Measurements from ENCODE around the gene ISM2. TPM values are rescaled to one million over a fixed set of nuclear protein-coding genes. Genes with fewer than 3 reads are reported as not detected.

The ISM2 gene
- polyA plus RNA-seq, 1 of the 3 experiments (the other 2 are of a cell fraction) = 0.20 TPM

GRCh38 chr14:77426396-77426795, 72.2 kb downstream of the ISM2 start:
- H3K9me3 ChIP-seq = no peaks in the 10 kb centered on the region
- no peak overlapping the region for H2AFZ ChIP-seq (ENCODE audit: low read depth)
- H3K4me3 ChIP-seq (ENCODE audit: low read depth in 2 of 2, low read length in 1 of 2) = no peak overlapping the region
- WGBS (ENCODE audit: low lambda C conversion rate) = 96% methylated on average over 3 of the region's 3 CpGs
- no peaks in the 10 kb centered on the region for H3K4me1 ChIP-seq (ENCODE audit: control insufficient read depth in 1 of 2, insufficient read depth in 2 of 2, low read depth in 1 of 2, low read length in 1 of 2)
- POLR2A ChIA-PET = interaction anchor here (1.2 kb wide), 1 partner anchor 12 kb away, joined by 3 read pairs; no protein-coding TSS in a partner anchor
- CTCF ChIA-PET = interaction anchor here (1.5 kb wide), 1 partner anchor 31 kb away, joined by 3 read pairs; the partner anchor contains the start of gene VIPAS39
- H3K79me2 ChIP-seq (ENCODE audit: insufficient read depth) = no peaks in the 10 kb centered on the region
- no peak overlapping the region for H3K27ac ChIP-seq (ENCODE audit: low read depth in 2 of 2, low read length in 1 of 2)
- H4K20me1 ChIP-seq (ENCODE audit: insufficient read depth) = no peaks in the 10 kb centered on the region
- TF ChIP-seq TEAD4 (IDR thresholded peaks at IDR 0.05; ENCODE audit: borderline replicate concordance, insufficient read depth) = no peak
- no peak for TF ChIP-seq GATA2 (CRISPR knock-in tag; IDR thresholded peaks at IDR 0.05)
- no peak for TF ChIP-seq USF2 (IDR thresholded peaks at IDR 0.05; ENCODE audit: borderline replicate concordance, low read depth, low read length)
- no peak for TF ChIP-seq EZH2phosphoT487 (IDR thresholded peaks at IDR 0.05; ENCODE audit: borderline replicate concordance, low read depth)
- no peak for TF ChIP-seq FOXJ3 (CRISPR knock-in tag; IDR thresholded peaks at IDR 0.05)
- no peak for TF ChIP-seq TCF12 (IDR thresholded peaks at IDR 0.05)
- TF ChIP-seq TAF1 (IDR thresholded peaks at IDR 0.05; ENCODE audit: borderline replicate concordance, low read depth, low read length) = no peak
- no peak for TF ChIP-seq FOSL2 (IDR thresholded peaks at IDR 0.05; ENCODE audit: borderline replicate concordance, low read depth)
- TF ChIP-seq MEF2A (IDR thresholded peaks at IDR 0.05; ENCODE audit: borderline replicate concordance, low read depth) = no peak
- no peak for TF ChIP-seq RFX5 (IDR thresholded peaks at IDR 0.05; ENCODE audit: low read length)
- no peak for TF ChIP-seq SMC3 (IDR thresholded peaks at IDR 0.05; ENCODE audit: low read depth, low read length)
- no peak for TF ChIP-seq REST (IDR thresholded peaks at IDR 0.05; ENCODE audit: low read depth, low read length)
- peaks cover 53 to 88% of the 10 kb centered on the region in 2 experiments for H3K36me3 ChIP-seq (replicated peaks in 1 of 2; ENCODE audit: control insufficient read depth in 1 of 2, insufficient read depth in 2 of 2, low read length in 1 of 2)
- no peak overlapping the region for H3K9ac ChIP-seq
- H3K27me3 ChIP-seq (ENCODE audit: insufficient read depth) = no peaks in the 10 kb centered on the region
- DNase-seq = no peak
- H3F3A ChIP-seq (replicated peaks; ENCODE audit: insufficient read depth) = peaks cover 3% of the 10 kb centered on the region
- no peaks in the 10 kb centered on the region for H3K9me2 ChIP-seq
- no peak overlapping the region for H3K4me2 ChIP-seq

DNA sequence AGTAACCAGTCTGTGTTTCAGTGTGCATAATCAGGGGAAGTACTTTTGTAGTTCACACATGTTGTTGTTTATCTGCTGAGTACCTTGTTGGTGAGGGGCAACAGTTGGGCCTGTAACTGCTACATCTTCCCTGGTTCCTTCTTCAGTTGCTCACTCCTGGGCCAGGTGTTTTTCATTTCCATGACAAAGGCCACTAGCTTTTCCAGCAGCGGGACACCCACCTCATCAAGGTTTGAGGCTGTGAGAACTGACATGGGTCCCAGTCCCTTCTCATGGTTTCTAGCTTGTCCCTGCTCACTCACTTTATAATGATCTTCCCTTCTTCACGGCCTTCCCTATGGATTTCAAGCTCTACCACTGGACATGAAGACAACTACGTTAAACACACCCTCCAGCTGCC, 73.8 kb downstream of the ISM2 start:
- WGBS (ENCODE audit: low lambda C conversion rate) = 93% methylated on average over 3 of the region's 3 CpGs
- H3K9me3 ChIP-seq = peaks cover 8% of the 10 kb centered on the region; the same call in 1 of the 2 replicates
- peaks cover 54 to 85% of the 10 kb centered on the region in 2 experiments for H3K36me3 ChIP-seq (replicated peaks in 1 of 2; ENCODE audit: control insufficient read depth in 1 of 2, insufficient read depth in 2 of 2, low read length in 1 of 2)
- TF ChIP-seq FOXM1 (IDR thresholded peaks at IDR 0.05; ENCODE audit: low read depth) (no peak), MEF2A (IDR thresholded peaks at IDR 0.05; ENCODE audit: borderline replicate concordance, low read depth) (no peak), CTCF (IDR thresholded peaks at IDR 0.05) (no peak), TEAD4 (IDR thresholded peaks at IDR 0.05; ENCODE audit: borderline replicate concordance, insufficient read depth) (no peak), TAF1 (IDR thresholded peaks at IDR 0.05; ENCODE audit: borderline replicate concordance, low read depth, low read length) (no peak), RFX5 (IDR thresholded peaks at IDR 0.05; ENCODE audit: low read length) (no peak), JUND (IDR thresholded peaks at IDR 0.05) (no peak), FOSL2 (IDR thresholded peaks at IDR 0.05; ENCODE audit: borderline replicate concordance, low read depth) (no peak), GATA2 (CRISPR knock-in tag; IDR thresholded peaks at IDR 0.05) (no peak)
- DNase-seq = no peak
- H4K20me1 ChIP-seq (ENCODE audit: insufficient read depth) = no peaks in the 10 kb centered on the region
- POLR2A ChIA-PET = interaction anchor here (0.6 kb wide), 1 partner anchor 23 kb away, joined by 3 read pairs; no protein-coding TSS in a partner anchor
- H3K27ac ChIP-seq (ENCODE audit: low read depth in 2 of 2, low read length in 1 of 2) = no peak overlapping the region
- H3K4me3 ChIP-seq (ENCODE audit: low read depth in 2 of 2, low read length in 1 of 2) = no peak overlapping the region
- H3K79me2 ChIP-seq (ENCODE audit: insufficient read depth) = no peaks in the 10 kb centered on the region
- H3K4me1 ChIP-seq (ENCODE audit: control insufficient read depth in 1 of 2, insufficient read depth in 2 of 2, low read depth in 1 of 2, low read length in 1 of 2) = no peaks in the 10 kb centered on the region
- CTCF ChIA-PET = interaction anchor here (0.8 kb wide), 2 partner anchors 16 to 18 kb away, joined by 3 read pairs; no protein-coding TSS in a partner anchor
- H2AFZ ChIP-seq (ENCODE audit: low read depth) = no peak overlapping the region
- no peaks in the 10 kb centered on the region for H3K9me2 ChIP-seq
- H3F3A ChIP-seq (replicated peaks; ENCODE audit: insufficient read depth) = peaks cover 3% of the 10 kb centered on the region
- no peaks in the 10 kb centered on the region for H3K27me3 ChIP-seq (ENCODE audit: insufficient read depth)
- no peak overlapping the region for H3K4me2 ChIP-seq
- H3K9ac ChIP-seq = no peak overlapping the region
